DND-41 (cell line): Measurements from ENCODE around the gene LRRC8A.

Experiments
- EZH2 ChIP-seq: IDR thresholded peaks from 3 replicates; pipeline ENCODE4 v1.6.1; 2012; ENCODE audit warnings: borderline replicate concordance, low read depth, mild to moderate bottlenecking, moderate library complexity, low read length, inconsistent platforms; ENCODE audit not compliant: severe bottlenecking
- TF ChIP-seq, protein P1 (sequence below): IDR thresholded peaks from 2 replicates; pipeline ENCODE4 v1.5.1; 2012; ENCODE audit warnings: borderline replicate concordance, low read length, moderate library complexity, mild to moderate bottlenecking; ENCODE audit not compliant: poor library complexity, severe bottlenecking; ENCODE audit errors: extremely low read depth

- no peak for TF ChIP-seq EZH2
- TF ChIP-seq, protein P1, sequence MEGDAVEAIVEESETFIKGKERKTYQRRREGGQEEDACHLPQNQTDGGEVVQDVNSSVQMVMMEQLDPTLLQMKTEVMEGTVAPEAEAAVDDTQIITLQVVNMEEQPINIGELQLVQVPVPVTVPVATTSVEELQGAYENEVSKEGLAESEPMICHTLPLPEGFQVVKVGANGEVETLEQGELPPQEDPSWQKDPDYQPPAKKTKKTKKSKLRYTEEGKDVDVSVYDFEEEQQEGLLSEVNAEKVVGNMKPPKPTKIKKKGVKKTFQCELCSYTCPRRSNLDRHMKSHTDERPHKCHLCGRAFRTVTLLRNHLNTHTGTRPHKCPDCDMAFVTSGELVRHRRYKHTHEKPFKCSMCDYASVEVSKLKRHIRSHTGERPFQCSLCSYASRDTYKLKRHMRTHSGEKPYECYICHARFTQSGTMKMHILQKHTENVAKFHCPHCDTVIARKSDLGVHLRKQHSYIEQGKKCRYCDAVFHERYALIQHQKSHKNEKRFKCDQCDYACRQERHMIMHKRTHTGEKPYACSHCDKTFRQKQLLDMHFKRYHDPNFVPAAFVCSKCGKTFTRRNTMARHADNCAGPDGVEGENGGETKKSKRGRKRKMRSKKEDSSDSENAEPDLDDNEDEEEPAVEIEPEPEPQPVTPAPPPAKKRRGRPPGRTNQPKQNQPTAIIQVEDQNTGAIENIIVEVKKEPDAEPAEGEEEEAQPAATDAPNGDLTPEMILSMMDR = no peak
Measured at GRCh38 chr9:128877852-128878251, 4.1 kb upstream of the LRRC8A start.
